HG02884 (cell line): Measurements from ENCODE around the gene EXD3.

Source experiments
- ATAC-seq: cut with Tn5 transposase; IDR thresholded peaks from one replicate; pipeline ENCODE4 v1.9.1; 2021; ENCODE audit warnings: mild to moderate bottlenecking, moderate library complexity; ENCODE audit not compliant: unreplicated experiment

The EXD3 gene

DNA sequence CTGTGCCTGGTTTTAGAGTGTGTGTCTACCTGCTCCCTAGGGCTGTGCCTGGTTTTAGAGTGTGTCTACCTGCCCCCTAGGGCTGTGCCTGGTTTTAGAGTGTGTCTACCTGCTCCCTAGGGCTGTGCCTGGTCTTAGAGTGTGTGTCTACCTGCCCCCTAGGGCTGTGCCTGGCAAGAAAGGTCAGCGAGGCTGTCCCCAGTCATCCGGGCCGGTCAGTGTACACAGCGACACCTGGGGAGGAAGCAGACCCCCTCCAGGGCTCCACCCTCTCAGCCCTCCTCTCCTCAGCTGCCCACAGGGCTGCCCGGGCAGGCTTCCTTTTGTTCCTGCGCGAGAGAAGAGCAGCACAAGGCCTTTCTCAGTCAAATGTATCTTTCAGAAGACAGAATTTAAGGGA is 125.0 kb downstream of the EXD3 start:
- no peak for ATAC-seq

DNA sequence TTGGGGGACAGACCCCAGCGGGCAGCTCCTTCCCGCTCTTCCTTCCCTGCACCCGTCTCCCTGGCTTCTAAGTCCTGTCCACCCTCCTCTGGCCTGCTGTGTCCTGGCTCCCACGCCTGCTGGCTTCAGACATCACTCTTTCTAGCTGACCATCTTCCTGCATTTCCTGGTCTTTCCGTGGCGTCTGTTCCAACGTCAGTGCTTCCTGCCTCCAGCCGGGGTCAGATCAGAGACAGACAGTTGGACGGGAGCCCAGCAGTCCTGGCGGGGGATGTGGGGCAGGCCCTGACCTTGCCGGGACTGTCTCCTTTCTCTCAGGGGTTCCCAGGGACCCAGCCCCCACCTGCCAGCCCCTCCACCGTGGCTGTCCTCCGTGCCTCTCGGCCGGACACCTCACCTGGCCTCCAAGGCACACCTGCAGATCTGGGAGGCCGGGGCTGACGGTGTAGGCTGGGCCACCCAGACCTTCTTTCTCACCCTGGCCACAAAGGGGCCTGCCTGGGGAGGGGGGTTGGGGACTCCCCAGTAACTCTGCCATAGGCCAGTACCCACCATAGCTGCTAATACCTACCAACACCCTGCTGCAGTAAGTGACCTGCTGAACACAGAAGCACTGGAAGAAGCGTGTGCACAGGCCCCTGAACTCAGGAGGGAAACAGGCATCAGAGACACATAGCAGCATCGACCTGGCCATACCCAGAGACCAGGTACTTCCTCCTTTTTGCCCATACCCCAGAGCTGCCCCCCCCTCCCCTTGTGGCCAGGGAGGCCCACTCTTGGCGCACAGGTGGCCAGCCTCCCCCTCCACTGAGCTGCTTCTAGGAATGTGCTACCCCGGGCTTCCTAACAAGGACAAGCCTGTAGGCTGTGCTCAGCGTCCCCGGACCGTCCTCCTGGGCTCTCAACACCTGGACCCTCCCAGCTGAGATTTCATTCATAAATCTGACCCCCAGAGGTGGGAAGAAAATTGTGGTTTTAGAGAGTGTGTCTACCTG is 126.0 kb downstream of the EXD3 start:
- no peak for ATAC-seq

DNA sequence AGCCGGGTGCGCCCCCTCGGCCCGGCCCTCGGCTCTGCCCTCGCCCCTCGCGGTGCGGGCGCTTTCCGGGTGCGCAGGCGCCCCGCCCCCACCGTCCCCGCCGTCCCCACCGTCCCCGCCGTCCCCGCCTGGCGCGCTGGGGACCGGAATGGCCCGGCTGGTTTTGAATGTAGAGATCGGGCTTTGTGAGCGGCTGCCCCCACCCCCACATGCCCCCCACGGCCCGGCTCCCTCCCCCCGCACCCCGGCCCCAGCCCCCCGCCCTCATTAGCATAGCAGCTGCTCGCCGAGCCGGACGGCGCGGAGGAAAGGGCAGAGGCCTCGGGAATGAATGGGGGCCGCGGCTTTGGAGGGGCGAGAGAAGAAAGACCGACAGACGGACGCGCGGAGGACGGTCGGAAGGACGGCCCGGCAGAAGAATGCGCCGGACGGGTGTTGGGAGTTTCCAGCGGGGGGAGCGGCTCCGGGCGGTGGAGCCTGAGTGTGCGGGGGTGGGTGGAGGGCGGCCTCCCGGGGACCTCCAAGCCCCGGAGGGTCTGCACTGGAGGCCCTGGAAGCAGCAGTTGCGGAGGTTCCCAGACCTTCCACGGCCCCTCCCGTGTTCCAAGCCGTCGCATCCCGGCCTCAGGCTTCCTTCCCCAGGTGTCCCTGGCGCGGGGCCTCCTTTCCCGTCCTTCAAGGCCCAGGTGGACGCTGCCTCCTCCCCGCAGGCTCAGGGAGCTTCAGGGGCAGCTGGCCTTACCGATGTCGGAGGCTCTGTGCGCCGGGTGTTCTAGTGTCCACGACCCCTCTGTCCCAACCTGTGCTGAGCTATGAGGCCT is 126.9 kb downstream of the EXD3 start:
- no peak for ATAC-seq

DNA sequence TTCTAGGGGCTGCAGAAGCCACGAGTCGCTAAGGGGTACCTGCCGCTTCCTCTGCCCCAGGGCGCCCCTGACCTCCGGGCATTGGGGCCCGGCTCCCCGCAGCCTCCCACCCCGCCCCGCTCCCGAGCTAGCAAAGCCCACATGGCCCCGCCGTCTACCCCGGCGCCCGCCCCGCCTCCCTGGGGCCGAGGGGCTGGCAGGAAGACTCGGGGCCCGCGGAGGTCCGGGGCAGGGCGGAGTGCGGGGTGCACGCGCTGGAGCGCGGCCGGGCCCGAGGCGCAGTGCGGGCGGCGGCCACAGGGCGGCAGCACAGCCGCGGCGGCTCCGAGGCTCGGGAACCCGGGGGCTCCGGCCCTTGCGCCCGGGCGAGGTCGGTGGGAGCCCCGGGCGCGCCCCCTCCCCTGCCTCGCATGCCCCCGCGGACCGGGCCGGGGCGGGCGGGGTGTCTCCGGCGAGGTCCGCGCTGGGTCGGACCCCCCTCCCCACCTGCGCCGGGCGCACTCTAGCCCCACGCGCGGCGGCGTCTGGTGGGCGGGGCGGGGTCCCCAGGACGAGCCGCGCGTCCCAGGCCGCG is 127.6 kb downstream of the EXD3 start:
- ATAC-seq: no peak

DNA sequence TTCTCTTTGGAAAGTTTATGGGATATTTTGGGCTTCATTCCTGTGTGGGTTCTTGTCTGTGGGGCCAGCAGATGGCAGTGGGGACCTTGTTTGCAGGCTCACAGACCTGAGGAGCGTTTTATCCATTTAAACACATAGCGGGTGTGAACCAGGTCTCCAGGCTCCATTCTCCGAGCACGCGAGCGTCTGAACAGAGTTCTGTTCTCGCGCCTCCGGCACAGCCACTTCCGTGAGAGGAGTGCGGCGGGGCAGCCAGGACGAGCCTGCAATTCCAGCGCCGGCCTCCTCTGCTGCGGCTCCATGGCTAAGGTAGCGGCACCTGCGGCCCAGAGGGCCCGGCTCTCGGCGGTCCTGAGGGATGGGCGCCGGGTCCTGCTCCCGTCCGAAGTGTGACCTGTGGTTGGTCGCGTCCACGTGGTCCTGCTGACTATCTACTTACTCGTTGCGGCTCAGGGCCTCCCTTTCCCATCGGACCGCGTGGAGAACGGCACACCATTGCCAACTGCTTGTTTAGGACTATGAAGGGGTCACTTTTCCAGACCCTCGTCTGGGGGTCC is 128.2 kb downstream of the EXD3 start:
- ATAC-seq: no peak

DNA sequence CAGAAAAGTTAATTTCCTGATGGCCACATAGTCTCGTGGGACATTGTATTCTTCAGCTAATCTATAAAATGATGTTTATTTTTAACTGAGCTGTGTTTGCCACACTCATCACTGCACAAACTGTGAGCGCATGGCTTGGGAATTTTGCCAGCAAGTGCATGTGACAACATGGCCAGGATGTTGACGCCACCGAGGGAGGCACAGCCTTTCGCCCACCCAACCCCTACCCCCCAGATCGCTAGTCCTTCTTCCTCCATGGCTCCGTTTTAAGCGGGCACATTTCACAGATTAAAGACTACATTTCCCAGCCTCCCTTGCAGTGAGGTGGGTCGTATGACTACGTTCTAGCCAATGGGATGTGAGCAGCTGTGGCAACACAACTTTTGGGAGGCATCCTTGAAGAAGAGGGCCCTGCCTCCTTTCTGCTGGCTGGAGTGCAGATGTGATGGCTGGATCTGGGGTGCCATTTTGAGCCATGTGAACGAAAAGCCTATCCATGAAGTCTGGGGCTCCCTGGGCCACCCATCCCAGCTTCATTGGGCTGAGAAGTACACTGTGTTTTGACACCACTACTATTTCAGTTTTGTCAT is 128.8 kb downstream of the EXD3 start:
- ATAC-seq: no peak

DNA sequence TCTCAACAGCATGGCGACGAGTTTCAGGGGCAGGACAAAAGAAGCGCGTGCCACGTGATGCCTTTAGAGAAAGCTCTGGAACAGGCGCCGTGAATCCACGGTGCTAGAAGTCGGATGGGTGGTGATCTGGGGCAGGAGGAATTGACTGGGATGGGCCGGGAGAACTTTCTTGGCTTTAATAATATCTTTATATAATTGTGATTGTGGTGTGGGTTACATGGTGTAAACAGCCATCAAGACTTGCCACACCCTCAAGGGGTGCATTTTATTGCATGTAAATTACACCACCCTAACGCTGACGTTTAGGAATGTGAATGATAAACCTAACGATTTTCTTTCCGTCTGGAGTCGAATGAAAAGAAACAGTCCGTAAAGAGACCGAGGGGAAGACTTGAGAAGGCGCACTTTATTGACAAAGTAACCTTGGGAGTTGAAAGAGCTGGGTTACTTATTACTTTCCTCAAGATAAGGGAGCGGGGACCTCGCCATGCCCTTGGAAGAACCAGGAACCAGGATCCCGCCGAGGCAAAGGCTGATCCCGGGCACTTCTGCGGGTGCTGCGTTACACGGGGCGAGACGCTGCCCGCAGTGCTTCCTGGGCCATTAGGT is 129.4 kb downstream of the EXD3 start:
- ATAC-seq: no peak

DNA sequence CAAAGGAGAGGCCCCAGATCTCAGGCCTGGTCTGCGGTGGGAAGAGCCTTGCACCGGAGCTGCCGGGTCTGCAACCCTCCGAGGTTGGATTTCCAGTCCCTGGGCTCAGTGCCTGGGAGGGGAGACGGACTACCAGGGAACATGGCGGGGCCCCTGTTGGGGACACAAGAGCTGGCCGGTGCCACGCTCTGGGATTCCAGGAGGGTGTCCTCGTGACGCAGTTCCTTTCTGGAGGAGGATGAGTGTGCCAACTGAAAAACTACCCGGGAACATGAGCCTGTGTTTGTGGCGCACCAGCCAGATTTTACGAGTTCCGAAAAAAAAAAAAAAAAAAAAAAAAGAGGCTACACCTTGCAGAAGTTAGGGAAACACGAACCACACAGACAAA is 129.9 kb downstream of the EXD3 start:
- no peak for ATAC-seq

DNA sequence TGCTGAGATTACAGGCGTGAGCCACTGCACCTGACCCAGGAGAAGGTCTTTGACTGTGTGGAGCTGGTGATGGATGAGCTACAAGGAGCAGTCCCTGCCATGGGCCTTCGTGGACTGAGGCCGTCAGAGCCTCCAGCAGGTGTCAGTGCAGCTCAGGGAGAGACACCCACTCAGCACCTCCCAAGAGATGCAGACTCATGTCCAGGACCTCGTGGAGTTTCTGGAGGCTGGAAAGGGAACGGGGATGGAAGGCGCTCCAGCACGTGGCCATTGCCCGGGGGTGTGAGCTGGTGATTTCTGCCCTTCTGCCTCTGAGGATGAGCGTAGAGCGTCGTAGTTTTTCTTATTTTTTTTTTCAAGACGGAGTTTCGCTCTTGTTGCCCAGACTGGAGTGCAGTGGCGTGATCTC is 136.0 kb downstream of the EXD3 start:
- no peak for ATAC-seq

DNA sequence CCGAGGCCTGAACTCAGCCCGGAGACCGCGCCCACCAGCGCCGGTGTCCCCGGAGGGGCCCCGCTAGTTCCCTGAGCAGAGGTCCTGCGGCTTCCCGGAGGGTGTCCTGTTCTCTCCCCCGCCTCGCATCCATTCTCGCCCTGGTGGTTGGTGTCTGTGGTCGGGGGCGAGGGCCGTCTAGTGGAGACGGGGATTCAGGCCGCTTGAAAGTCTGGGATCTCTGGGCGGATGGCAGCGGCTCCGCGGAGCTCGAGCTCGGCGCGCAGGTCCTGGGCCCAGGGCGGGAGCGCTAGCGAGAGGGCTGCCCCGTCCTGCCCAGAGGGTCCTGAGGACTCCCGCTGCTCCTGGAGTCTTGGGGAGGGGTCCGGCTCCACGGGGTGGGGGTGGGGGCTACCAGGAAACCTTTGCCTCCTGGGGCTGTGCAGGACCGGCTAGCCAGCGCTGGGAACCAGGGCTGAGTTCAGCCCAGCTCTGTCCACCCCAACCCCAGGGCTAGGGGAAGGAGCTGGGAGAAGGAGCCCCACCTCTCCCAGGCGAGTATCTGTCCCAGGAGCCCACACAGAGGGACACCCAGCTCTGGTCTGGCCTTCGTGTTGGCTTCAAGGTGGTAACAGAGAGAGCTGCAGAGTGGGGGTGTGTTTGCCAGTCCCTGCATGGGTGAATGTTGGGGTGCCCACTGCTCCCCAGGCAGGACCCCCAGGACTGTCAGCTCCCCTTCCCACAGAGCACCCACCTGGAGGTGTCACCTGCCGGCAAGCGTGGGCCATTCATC is 141.4 kb downstream of the EXD3 start:
- no peak for ATAC-seq

DNA sequence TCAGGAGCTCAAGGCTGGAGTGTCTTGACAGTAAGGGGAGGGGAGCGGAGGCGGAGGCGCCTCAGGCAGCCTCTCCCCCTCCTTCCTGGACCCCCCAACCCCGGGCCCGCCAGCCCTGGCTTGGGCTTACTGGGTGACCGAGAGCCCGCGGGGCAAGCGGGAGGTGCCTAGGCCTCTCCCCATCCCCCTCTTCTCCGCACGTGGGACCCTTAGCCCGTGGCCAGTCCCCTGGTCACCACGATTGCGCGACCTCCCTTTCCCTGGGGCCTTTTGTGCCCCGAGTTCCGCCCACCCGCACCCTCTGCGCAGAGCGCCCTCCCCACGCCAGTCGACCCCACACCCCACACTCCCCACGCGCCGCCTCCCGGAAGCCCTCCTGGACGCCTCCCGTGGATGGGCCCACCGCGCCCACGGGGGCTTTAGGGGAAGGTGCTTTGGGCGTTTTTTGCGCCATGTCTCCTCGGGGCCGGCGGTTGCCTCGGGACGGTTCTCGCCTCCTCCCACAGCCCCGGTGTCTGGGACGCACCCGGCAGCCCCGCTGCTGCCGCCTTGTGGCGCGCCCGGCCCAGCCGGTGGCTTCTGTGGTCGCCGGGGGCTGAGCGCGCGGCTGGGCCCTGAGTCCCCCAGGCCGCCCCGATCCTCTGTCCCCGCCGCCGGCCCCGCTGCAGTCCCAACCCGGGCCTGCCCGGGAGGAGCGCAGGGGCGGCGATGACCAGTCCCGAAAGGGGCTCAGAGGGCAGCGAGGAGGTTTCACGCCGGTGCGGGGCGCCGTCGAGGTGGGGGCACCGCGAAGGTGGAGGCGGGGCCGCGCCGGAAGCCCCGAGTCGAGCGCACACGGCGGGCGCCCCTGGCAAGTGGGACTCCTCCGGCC is 142.3 kb downstream of the EXD3 start:
- ATAC-seq: no peak

DNA sequence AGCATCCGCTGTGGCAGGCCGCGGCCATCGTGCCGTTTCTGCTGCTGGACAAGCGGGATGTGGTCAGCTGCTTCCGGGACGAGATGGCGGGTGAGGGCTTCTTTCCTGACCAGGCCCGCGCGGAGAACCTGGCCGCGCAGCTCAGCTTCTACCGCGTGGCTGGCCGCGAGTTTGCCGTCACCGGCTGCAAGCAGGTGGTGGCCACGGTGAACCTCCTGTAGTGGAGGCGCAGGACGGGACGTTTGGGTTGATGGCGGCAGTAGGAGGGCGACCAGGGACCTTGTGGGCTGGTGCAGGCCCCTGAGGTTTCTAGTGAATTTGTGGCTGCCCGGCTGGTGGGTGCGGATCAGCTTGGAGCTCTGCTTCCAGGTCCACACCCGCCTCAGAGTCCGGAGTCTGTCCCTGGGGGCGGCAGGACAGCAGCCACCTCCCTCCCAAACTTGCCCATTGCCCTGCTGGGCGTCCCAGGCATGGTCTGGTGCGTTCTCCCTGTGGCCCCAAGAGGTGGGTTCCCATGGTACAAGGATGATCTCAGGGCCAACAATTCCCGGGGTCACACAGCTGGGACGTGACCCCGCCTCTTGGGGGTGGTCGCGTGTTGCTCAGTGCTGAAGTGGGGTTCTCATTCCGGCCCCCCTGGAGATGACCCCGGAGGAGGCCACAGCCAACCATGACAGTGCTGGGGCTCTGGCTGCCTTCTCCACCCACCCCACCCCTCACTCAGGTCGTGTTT is 143.1 kb downstream of the EXD3 start:
- no peak for ATAC-seq

DNA sequence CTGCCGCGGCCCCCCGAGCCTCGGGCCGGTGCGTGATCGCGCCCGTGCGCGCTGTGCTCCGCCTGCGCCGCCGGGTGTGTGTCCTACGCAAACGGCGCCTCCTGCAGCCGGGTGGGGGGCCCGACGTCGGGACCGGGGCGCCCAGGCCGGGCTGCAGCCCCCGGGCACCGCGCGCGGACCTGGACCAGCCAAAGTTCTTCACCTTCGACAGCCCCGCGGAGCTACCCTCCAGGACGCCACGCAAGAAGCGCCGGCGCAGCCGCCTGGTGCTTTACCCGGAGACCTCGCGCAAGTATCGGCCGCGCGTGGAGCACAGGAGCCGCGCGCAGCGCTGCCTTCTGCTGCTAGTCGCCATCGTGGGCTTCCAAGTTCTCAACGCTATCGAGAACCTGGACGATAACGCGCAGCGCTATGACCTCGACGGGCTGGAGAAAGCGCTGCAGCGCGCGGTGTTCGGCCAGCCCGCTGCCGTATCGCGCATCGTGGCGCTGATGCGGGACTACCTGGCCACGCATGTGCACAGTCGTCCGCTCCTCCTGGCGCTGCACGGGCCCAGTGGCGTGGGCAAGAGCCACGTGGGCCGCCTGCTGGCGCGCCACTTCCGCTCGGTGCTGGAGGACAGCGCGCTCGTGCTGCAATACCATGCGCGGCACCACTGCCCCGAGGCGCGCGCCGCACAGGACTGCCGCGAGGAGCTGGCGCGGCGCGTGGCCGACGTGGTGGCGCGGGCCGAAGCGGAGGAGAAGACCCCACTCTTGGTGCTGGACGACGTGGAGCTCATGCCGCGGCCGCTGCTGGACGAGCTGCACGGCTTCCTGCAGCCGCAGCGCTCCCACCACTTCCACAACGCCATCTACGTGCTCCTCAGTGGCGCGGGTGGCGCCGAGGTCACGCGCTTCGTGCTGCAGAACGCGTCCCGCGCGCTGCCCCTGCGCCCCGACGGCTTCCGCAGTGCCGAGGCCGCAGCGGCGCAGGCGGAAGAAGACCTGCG is 143.9 kb downstream of the EXD3 start:
- no peak for ATAC-seq

DNA sequence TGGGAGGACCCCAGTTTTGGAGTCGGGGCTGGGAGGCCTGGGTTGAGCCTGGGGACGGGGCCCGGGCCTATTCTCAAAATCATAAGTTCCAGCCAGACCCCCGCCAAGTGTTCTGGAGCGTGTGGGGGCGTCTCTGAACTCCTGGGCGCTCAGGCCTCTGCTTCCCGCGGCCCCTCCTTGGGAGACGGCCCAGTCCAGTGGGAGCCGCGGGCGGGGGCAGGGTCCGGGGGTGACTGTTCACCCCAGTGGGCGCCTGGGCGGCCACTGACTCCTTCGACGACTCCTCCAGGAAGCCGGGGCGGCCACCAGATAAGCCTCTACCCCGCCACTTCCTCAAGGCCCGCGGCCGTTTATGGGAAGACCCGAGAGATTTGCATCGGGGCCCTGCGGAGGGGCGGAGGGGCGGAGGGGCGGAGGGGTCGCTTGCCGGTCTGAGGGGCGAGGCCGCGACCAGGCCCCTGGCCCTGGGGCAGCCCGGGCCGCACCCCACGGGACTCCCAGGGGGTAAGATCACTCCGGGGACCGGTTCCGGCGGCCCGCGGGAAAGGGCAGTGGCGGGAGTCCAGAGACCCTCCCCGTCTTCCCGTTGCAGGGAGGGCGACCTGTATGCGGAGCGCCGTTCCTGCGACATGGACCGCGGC is 144.8 kb downstream of the EXD3 start:
- no peak for ATAC-seq

DNA sequence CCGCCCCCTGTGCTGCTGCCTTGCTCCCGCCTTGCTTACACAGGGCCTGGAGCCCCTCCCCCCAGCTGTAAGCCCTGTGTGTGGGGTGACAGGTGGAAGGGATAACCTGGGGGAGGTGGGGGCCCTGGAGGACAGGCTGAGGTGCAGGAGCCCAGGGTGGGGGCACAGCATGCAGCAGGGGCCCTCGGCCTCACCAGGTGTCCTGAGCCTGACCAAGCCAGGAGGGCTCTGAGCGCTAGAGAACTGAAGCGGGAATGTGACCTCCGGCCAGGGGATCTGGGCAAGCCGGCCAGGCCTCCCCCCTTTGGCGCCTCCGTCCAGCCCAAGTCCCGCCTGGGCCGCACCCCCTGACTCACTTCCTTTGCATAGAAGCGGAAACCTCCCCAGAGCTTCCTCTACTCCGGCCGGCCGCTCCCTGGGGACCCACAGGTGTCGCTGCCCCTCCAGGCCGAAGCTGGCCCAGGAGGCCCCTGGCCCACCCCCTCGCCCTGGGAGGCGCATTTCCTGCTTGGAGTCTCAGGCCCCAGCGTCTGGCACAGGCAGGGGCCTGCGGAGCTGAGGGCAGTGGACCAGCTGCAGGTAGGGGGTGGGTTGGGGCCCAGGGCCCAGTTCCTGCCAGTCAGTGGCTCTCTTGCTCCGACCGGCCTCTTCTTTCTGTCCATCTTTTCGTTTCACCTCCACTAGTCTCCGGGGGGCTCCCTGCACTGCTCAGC is 145.5 kb downstream of the EXD3 start, which contains the start of gene TOR4A:
TSS of gene TOR4A (plus strand) at position 398 of the 713 bp plus-strand sequence. CDS start 964 bp downstream, outside the sequence.
- ATAC-seq: peak; percentile 73
